ENCODE data around the gene SCAPER.

- no peak for TF ChIP-seq CTCF (IDR thresholded peaks at IDR 0.05)
- TF ChIP-seq POLR2AphosphoS5 (IDR thresholded peaks at IDR 0.05): no peak
These were observed 569.6 kb downstream of the SCAPER start for GRCh38 chr15:76335307-76336253.

All from breast epithelium (tissue), 3 donors.